ENCODE results near the gene ZDHHC17. TPM values are rescaled to one million over a fixed set of nuclear protein-coding genes. Genes with fewer than 3 reads are reported as not detected.
A peak's percentile ranks its signal among the peaks of the same experiment; 100 is the strongest.

The ZDHHC17 gene
- total RNA-seq, 4 donors from 2014 or later = 48.5 to 365 (median 102) TPM

- Histone ChIP-seq H3K4me3 (no peak overlapping the region), H3K9me3 (no peaks in the 10 kb centered on the region), H3K27me3 (no peaks in the 10 kb centered on the region), H3K4me1 (peaks cover 0 to 14% of the 10 kb centered on the region in 2 donors), H3K36me3 (no peaks in the 10 kb centered on the region), H3K27ac (peak overlapping the region in 1 of 2 donors; percentile 32)
- intact Hi-C loops (cut with DNase I; ENCODE audit: low total_unique reads) = no loop called here
- no peak for DNase-seq
- TF ChIP-seq POLR2A (IDR thresholded peaks at IDR 0.05) (no peak), CTCF (IDR thresholded peaks at IDR 0.05) (no peak)
Observed at GRCh38 chr12:76781321-76781720, 17.4 kb downstream of the ZDHHC17 start.

GRCh38 chr12:76782526-76782925 is 18.6 kb downstream of the ZDHHC17 start:
- peaks cover 0 to 14% of the 10 kb centered on the region in 2 donors for H3K4me1 ChIP-seq
- no peaks in the 10 kb centered on the region for H3K9me3 ChIP-seq
- intact Hi-C loops (cut with DNase I; ENCODE audit: low total_unique reads) = no loop called here
- DNase-seq = no peak
- no peaks in the 10 kb centered on the region for H3K36me3 ChIP-seq
- no peaks in the 10 kb centered on the region for H3K27me3 ChIP-seq
- no peak for TF ChIP-seq CTCF (IDR thresholded peaks at IDR 0.05)
- no peak for TF ChIP-seq POLR2A (IDR thresholded peaks at IDR 0.05)
- no peak overlapping the region for H3K4me3 ChIP-seq
- H3K27ac ChIP-seq = peak overlapping the region; percentile 32 to 54

GRCh38 chr12:76784600-76785051 is 20.7 kb downstream of the ZDHHC17 start:
- intact Hi-C loops (cut with DNase I; ENCODE audit: low total_unique reads) = no loop called here
- Histone ChIP-seq H3K36me3 (no peaks in the 10 kb centered on the region), H3K27me3 (no peaks in the 10 kb centered on the region), H3K27ac (peak overlapping the region; percentile 32 to 54), H3K9me3 (no peaks in the 10 kb centered on the region), H3K4me1 (peaks cover 0 to 14% of the 10 kb centered on the region in 2 donors), H3K4me3 (no peak overlapping the region)
- no peak for TF ChIP-seq CTCF (IDR thresholded peaks at IDR 0.05)
- no peak for TF ChIP-seq POLR2A (IDR thresholded peaks at IDR 0.05)
- DNase-seq = no peak

- Histone ChIP-seq H3K27me3 (no peaks in the 10 kb centered on the region), H3K4me1 (peaks cover 0 to 14% of the 10 kb centered on the region in 2 donors), H3K4me3 (no peak overlapping the region), H3K36me3 (no peaks in the 10 kb centered on the region), H3K27ac (peak overlapping the region in 1 of 2 donors; percentile 32), H3K9me3 (no peaks in the 10 kb centered on the region)
- TF ChIP-seq POLR2A (IDR thresholded peaks at IDR 0.05) = no peak
- no peak for TF ChIP-seq CTCF (IDR thresholded peaks at IDR 0.05)
- intact Hi-C loops (cut with DNase I; ENCODE audit: low total_unique reads) = no loop called here
- DNase-seq = no peak
Observed at GRCh38 chr12:76785407-76785806, 21.5 kb downstream of the ZDHHC17 start.

- Histone ChIP-seq H3K27ac (no peak overlapping the region), H3K4me1 (peaks cover 0 to 7% of the 10 kb centered on the region in 2 donors), H3K9me3 (no peaks in the 10 kb centered on the region), H3K4me3 (no peak overlapping the region), H3K36me3 (no peaks in the 10 kb centered on the region), H3K27me3 (no peaks in the 10 kb centered on the region)
- no peak for DNase-seq
- TF ChIP-seq POLR2A (IDR thresholded peaks at IDR 0.05) (no peak), CTCF (IDR thresholded peaks at IDR 0.05) (no peak)
- intact Hi-C loops (cut with DNase I; ENCODE audit: low total_unique reads) = no loop called here
Observed at GRCh38 chr12:76786986-76787385, 23.1 kb downstream of the ZDHHC17 start.

All from uterus (tissue), 4 donors.